Ishikawa (cell line): ENCODE data around the gene DHRS3.

Source experiments
- CEBPB ChIP-seq: IDR thresholded peaks from 2 replicates; pipeline ENCODE4 v1.6.1; 2012
- CREB1 ChIP-seq: IDR thresholded peaks from 2 replicates; pipeline ENCODE4 v1.6.1; 2012; ENCODE audit warnings: low read depth
- EGR1 ChIP-seq: IDR thresholded peaks from 2 replicates; pipeline ENCODE4 v1.6.1; 2012
- EP300 ChIP-seq: IDR thresholded peaks from 2 replicates; pipeline ENCODE4 v1.6.1; 2012; ENCODE audit warnings: borderline replicate concordance
- FOXM1 ChIP-seq: IDR thresholded peaks from 2 replicates; pipeline ENCODE4 v1.6.1; 2012; ENCODE audit warnings: low read depth, borderline replicate concordance
- MAX ChIP-seq: IDR thresholded peaks from 2 replicates; pipeline ENCODE4 v1.6.1; 2012
- NFIC ChIP-seq: IDR thresholded peaks from 2 replicates; pipeline ENCODE4 v1.6.1; 2012
- RAD21 ChIP-seq: IDR thresholded peaks from 2 replicates; pipeline ENCODE4 v1.6.1; 2012; ENCODE audit warnings: low read depth
- REST ChIP-seq: IDR thresholded peaks from 2 replicates; pipeline ENCODE4 v1.6.1; 2012; ENCODE audit warnings: low read depth, mild to moderate bottlenecking
- TAF1 ChIP-seq: IDR thresholded peaks from 2 replicates; pipeline ENCODE4 v1.6.1; 2012; ENCODE audit warnings: low read depth, mild to moderate bottlenecking
- TCF12 ChIP-seq: IDR thresholded peaks from 2 replicates; pipeline ENCODE4 v1.6.1; 2012; ENCODE audit warnings: low read depth
- TEAD4 ChIP-seq: IDR thresholded peaks from 2 replicates; pipeline ENCODE4 v1.6.1; 2012
- USF1 ChIP-seq: IDR thresholded peaks from 2 replicates; pipeline ENCODE4 v1.6.1; 2012
- YY1 ChIP-seq: IDR thresholded peaks from 2 replicates; pipeline ENCODE4 v1.6.1; 2012; ENCODE audit warnings: low read depth
- ZBTB7A ChIP-seq: IDR thresholded peaks from 2 replicates; pipeline ENCODE4 v1.6.1; 2012; ENCODE audit warnings: low read depth

The DHRS3 gene

GRCh38 chr1:12619792-12620487 lies 1.9 kb upstream of the DHRS3 start:
- TF ChIP-seq TEAD4 (no peak), FOXM1 (no peak; the same call in 1 of the 2 replicates), MAX (peak; percentile 23; the same call in 1 of the 2 replicates), TCF12 (0 out of 2 replicates have a peak, but pooled peaks have one; percentile 31), RAD21 (peak; percentile 97), REST (no peak)

- 0 out of 2 replicates have a peak, but pooled peaks have one; percentile 31 for TF ChIP-seq ZBTB7A
- TF ChIP-seq USF1 = no peak
- no peak for TF ChIP-seq REST
- TF ChIP-seq TEAD4 = peak; percentile 66
- peak; percentile 43 for TF ChIP-seq NFIC
- TF ChIP-seq YY1 = no peak
- no peak; the same call in 1 of the 2 replicates for TF ChIP-seq FOXM1
- no peak for TF ChIP-seq CEBPB
- TF ChIP-seq MAX = peak; percentile 92
- TF ChIP-seq TAF1 = no peak
- TF ChIP-seq CREB1 = no peak
- peak; percentile 40 for TF ChIP-seq EP300
- TF ChIP-seq TCF12 = peak; percentile 48
- 0 out of 2 replicates have a peak, but pooled peaks have one; percentile 13 for TF ChIP-seq EGR1
- TF ChIP-seq RAD21 = no peak; the same call in 1 of the 2 replicates
Observed at GRCh38 chr1:12618965-12619791, 1.2 kb upstream of the DHRS3 start.

- no peak for TF ChIP-seq TCF12
Observed at GRCh38 chr1:12618661-12618964, 603 bp upstream of the DHRS3 start.

GRCh38 chr1:12617511-12617900 lies 504 bp downstream of the DHRS3 start:
- TF ChIP-seq TAF1 (no peak), EP300 (no peak; the same call in 1 of the 2 replicates), FOXM1 (no peak), CEBPB (no peak), USF1 (no peak), NFIC (no peak), ZBTB7A (no peak), MAX (no peak), CREB1 (no peak), TCF12 (no peak), TEAD4 (no peak), YY1 (no peak), EGR1 (no peak), REST (no peak), RAD21 (no peak)
